ENCODE data around the gene RAPGEF4. TPM values are rescaled to one million over a fixed set of nuclear protein-coding genes. Genes with fewer than 3 reads are reported as not detected.
A peak's percentile ranks its signal among the peaks of the same experiment; 100 is the strongest.

RAPGEF4 gene
- total RNA-seq, 4 donors from 2014 or later = 2.5 to 7.9 (median 4.6) TPM

- peak overlapping the region; percentile 67 to 89 for H3K4me3 ChIP-seq
- TF ChIP-seq, protein P1, sequence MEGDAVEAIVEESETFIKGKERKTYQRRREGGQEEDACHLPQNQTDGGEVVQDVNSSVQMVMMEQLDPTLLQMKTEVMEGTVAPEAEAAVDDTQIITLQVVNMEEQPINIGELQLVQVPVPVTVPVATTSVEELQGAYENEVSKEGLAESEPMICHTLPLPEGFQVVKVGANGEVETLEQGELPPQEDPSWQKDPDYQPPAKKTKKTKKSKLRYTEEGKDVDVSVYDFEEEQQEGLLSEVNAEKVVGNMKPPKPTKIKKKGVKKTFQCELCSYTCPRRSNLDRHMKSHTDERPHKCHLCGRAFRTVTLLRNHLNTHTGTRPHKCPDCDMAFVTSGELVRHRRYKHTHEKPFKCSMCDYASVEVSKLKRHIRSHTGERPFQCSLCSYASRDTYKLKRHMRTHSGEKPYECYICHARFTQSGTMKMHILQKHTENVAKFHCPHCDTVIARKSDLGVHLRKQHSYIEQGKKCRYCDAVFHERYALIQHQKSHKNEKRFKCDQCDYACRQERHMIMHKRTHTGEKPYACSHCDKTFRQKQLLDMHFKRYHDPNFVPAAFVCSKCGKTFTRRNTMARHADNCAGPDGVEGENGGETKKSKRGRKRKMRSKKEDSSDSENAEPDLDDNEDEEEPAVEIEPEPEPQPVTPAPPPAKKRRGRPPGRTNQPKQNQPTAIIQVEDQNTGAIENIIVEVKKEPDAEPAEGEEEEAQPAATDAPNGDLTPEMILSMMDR (IDR thresholded peaks at IDR 0.05) = no peak
- TF ChIP-seq EP300 (IDR thresholded peaks at IDR 0.05) = no peak
- TF ChIP-seq POLR2A (IDR thresholded peaks at IDR 0.05) = no peak
- no peak for TF ChIP-seq POLR2AphosphoS5 (IDR thresholded peaks at IDR 0.05)
- peaks cover 8 to 54% (median 10%) of the 10 kb centered on the region in 3 donors for H3K4me1 ChIP-seq
- peak; percentile 3 for ATAC-seq
- peak overlapping the region; percentile 92 to 99 (median 98) for H3K27ac ChIP-seq
- H3K36me3 ChIP-seq = no peaks in the 10 kb centered on the region
- H3K27me3 ChIP-seq = no peaks in the 10 kb centered on the region
- no peaks in the 10 kb centered on the region for H3K9me3 ChIP-seq
- 12 to 23% methylated on average over 4 to 6 of the region's 25 CpGs for WGBS, 2 donors (ENCODE audit: low coverage in 1 of 2)
These were observed 339.6 kb downstream of the RAPGEF4 start for GRCh38 chr2:173075056-173075780.

DNA sequence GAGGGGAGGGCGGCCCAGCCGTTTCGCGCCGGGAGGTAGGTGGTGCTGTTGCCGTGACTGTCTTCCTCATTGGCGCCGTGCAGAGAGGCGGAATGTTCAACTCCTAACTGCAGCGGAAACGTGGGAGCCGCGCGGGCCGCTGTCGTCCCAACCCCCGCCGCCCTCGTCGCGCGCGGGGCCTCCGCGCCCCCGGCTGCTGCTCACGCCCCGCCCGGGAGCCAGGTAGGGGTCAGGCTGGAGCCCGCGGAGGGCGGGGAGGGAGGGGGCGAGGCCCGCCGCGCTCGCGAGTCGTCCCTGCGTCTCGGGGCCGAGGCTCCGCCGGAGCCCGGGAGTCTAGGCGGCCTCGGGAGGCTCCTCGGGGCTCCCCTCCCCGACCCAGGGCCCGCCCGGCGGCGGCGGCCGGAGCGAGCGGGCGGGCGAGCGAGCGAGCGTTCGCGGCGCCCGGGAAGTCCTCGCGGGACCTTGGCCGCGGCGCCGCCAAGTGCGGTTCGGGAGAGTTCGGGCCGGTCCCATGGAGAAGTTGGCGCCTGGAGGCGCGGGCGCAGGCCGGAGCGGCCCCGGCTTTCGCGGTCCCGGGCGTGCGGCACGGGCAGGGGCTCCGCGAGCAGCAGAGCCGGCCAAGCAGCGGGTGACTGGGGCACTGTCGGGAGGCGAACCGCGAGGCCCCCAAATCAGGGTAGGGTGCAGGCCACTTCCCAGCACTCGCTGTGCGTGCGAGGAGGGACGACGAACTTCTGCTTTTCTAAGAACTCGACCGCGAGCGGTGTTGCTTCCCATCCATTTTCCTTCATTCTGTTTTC, 340.3 kb downstream of the RAPGEF4 start, which contains the start of gene MAP3K20:
Gene MAP3K20, plus strand, starts transcription at position 66 of the 800 bp plus-strand sequence. CDS start 15,186 bp downstream, outside the sequence.
- H3K9me3 ChIP-seq = no peaks in the 10 kb centered on the region
- peaks cover 8 to 62% (median 10%) of the 10 kb centered on the region in 3 donors for H3K4me1 ChIP-seq
- H3K4me3 ChIP-seq = peak within 1 kb of the TSS; percentile 67 to 89
- H3K27me3 ChIP-seq = no peaks in the 10 kb centered on the region
- TF ChIP-seq POLR2AphosphoS5 (IDR thresholded peaks at IDR 0.05) (peak; percentile 94), EP300 (IDR thresholded peaks at IDR 0.05) (no peak), POLR2A (IDR thresholded peaks at IDR 0.05) (peak; percentile 71 to 86)
- TF ChIP-seq, protein P1 (IDR thresholded peaks at IDR 0.05) = peak; percentile 10 to 82 (median 60)
- WGBS, 2 donors (ENCODE audit: low coverage in 1 of 2) = 0% methylated on average over 12 of the region's 106 CpGs; no CpG with 5 or more reads in 1 of the 2 donors
- H3K36me3 ChIP-seq = no peaks in the 10 kb centered on the region
- ATAC-seq = peak; percentile 92
- H3K27ac ChIP-seq = peak within 1 kb of the TSS; percentile 92 to 99 (median 98)

GRCh38 chr2:173076581-173077345, 341.1 kb downstream of the RAPGEF4 start:
- peaks cover 8 to 69% (median 10%) of the 10 kb centered on the region in 3 donors for H3K4me1 ChIP-seq
- H3K4me3 ChIP-seq = peak overlapping the region; percentile 67 to 89
- peak overlapping the region; percentile 92 to 99 (median 98) for H3K27ac ChIP-seq
- TF ChIP-seq, protein P1 (IDR thresholded peaks at IDR 0.05) = no peak
- TF ChIP-seq EP300 (IDR thresholded peaks at IDR 0.05) (no peak), POLR2A (IDR thresholded peaks at IDR 0.05) (no peak), POLR2AphosphoS5 (IDR thresholded peaks at IDR 0.05) (no peak)
- no peaks in the 10 kb centered on the region for H3K27me3 ChIP-seq
- H3K9me3 ChIP-seq = no peaks in the 10 kb centered on the region
- H3K36me3 ChIP-seq = no peaks in the 10 kb centered on the region
- 2 to 3% methylated on average over 14 to 24 of the region's 27 CpGs for WGBS, 2 donors (ENCODE audit: low coverage in 1 of 2)
- peak; percentile 25 for ATAC-seq

DNA sequence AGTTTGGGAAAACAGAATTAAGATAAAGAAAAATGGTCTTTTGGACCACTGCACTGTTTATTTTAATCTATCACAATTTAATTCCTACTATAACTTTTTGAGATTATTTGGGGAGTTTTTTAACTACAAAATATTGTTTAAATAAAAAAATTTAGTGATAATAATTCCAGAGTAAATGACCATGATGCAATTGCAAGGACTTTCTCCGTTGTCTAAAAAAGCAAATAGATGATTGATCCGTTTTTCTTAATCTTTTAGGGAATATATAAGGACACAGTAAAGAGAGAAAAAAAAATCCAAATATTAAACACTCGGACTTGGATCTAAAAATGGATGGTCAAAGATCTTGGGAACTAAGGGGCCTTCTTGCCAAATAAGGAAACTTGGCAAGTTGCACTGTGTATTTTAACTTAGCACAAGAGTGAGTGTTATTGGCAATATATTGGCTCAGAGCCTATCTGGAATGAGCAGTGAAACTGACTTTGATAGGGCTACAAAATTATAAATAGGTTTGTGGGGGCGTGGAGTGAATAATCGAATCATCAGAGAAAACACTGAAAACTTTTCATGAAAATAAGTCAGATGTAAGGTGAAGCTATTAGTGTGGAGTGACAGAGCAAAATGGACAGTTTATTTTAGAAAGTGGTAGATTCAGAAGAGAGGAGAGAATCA, 342.0 kb downstream of the RAPGEF4 start:
- Histone ChIP-seq H3K9me3 (no peaks in the 10 kb centered on the region), H3K36me3 (no peaks in the 10 kb centered on the region), H3K27me3 (no peaks in the 10 kb centered on the region), H3K4me1 (peaks cover 8 to 78% (median 11%) of the 10 kb centered on the region in 3 donors), H3K27ac (peak overlapping the region; percentile 92 to 99 (median 98)), H3K4me3 (peak overlapping the region; percentile 67 to 89)
- TF ChIP-seq POLR2A (IDR thresholded peaks at IDR 0.05) = no peak
- TF ChIP-seq, protein P1 (IDR thresholded peaks at IDR 0.05) = no peak
- TF ChIP-seq EP300 (IDR thresholded peaks at IDR 0.05) = no peak
- no peak for TF ChIP-seq POLR2AphosphoS5 (IDR thresholded peaks at IDR 0.05)
- 24 to 25% methylated on average over 5 of the region's 5 CpGs for WGBS, 2 donors (ENCODE audit: low coverage in 1 of 2)
- no peak for ATAC-seq

All from gastroesophageal sphincter (tissue), 4 donors.